ENCODE data around the gene AEBP2.

DNA sequence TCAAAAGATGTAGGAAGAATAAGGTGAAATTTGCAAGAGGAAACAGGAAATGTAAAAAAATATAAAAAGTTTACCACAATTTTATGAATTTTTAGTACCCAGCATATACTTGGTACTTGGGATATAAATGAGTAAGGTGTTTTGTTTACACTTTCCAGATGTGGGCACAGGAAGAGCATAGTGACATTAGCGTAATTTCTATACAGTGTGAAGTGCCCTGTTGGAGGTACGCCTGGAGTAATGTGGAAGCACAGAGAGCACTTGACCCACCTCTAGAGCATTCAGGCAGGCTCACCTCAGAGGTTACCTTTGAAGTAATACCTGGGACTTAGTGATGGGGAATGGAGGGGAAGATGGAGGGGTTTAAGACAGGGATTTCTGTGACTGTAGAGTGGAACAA is 89.5 kb downstream of the AEBP2 start:
- TF ChIP-seq, protein P1, sequence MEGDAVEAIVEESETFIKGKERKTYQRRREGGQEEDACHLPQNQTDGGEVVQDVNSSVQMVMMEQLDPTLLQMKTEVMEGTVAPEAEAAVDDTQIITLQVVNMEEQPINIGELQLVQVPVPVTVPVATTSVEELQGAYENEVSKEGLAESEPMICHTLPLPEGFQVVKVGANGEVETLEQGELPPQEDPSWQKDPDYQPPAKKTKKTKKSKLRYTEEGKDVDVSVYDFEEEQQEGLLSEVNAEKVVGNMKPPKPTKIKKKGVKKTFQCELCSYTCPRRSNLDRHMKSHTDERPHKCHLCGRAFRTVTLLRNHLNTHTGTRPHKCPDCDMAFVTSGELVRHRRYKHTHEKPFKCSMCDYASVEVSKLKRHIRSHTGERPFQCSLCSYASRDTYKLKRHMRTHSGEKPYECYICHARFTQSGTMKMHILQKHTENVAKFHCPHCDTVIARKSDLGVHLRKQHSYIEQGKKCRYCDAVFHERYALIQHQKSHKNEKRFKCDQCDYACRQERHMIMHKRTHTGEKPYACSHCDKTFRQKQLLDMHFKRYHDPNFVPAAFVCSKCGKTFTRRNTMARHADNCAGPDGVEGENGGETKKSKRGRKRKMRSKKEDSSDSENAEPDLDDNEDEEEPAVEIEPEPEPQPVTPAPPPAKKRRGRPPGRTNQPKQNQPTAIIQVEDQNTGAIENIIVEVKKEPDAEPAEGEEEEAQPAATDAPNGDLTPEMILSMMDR (optimal IDR thresholded peaks at IDR 0.05 in 1 of 3, IDR thresholded peaks at IDR 0.05 in 1 of 3, conservative IDR thresholded peaks at IDR 0.05 in 1 of 3; ENCODE audit: extremely low read depth in 1 of 3, insufficient read depth in 2 of 3, low read length in 3 of 3): no peak
- no peak for TF ChIP-seq EZH2 (IDR thresholded peaks at IDR 0.05; ENCODE audit: low read length)
